GM21360 (cell line): ENCODE data around the gene VPS39.

Experiments used
- ATAC-seq: cut with Tn5 transposase; IDR thresholded peaks from one replicate; pipeline ENCODE4 v1.9.1; 2021; ENCODE audit warnings: mild to moderate bottlenecking, moderate library complexity; ENCODE audit not compliant: unreplicated experiment

Gene VPS39

DNA sequence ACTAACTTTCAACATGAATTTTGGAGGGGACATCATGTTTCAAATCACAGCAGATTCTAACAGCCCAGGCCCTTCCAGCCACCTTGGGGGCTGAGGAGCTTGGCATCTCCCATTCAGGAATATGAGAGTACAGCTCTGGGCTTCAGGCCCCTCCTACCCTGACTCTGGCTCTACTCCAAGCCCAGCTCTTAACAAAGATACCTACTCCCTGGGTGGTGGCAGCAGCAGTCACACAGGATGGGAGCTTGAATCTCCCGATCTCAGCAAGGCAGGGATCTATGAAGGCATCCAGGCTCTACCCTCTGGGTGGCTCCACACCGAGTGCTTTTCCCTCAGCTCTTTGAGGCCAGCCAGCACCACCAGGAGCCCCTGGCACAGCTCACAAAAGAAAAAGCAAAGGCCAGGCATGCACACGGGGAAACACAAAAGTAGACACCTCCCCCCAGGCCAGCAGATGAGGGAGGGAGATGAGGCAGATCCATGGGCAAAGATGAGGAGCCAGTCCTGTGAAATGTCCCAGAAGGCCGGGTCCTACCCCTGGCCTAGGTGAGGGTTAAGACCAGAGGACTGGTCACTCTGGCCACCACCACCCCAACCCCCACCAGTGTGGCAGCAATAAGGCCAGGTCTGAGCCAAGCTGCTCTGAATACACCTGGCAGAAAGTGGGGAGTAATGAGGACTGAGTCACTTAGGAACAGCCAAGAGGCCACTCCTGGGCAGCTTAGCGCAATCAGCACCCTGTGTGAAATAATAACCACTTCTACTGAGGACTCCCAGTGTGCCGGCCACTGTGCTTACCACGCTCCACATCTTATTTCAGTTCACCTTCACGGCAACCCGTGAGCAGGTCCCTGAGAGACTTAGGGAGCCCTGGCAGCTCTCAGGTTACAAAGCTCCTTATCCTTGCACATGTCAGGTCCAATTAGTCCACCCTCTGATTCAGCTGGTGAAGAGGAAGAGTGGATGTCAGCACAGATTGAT is 76.0 kb downstream of the VPS39 start:
- no peak for ATAC-seq

DNA sequence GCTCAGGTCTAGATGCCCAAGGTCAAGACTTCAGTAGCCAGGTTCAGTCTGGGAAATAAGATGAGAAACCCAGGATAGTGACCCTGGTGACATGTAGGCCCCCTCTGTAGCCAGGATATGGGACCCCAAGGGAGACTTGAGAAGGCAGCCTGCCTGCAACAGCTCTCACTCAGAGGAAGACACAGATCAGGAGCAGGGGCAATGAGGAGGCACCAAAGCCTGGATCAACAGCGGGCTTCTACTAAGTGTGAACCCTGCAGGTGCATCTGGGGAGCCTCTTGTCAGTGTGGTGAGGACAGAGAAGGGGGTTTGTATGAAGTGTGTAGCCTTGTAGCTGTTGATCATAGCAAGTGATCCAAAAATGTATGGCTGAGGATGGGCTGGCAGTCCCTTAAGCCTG is 77.1 kb downstream of the VPS39 start:
- no peak for ATAC-seq

DNA sequence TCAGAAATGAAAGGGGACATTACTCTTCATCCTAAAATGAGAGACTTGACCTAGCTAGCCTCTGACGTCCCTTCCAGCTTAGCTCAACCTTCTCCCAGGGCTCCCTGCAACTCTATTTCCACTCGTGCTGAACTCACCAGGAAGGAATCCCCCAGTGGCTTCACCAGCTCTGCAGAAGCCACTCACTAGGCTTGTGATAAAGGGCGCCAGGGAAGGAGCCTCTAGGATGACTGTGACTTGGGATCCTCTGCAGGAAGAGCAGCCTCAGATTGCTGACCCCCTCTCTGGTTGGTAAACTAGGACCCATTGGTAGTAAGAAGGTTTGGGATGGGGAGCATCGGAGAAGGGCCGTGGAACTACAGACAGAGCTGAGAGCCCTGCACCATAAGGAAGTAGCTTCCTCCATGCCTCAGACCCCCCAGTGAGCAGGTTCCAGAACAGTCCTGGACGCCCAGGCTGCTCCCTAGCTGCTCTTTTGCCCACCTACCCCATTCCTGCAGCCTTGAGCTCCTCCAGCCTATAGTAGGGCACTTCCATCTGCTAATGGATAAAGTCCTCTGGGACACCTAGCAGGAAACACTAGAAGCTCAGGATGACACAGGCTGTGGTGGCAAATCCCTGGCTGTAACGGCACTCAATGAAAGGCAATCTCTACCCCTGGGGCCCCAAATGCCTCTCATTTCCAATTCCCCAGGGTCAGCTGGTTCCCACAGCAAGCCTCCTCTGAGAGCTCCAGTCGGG is 77.7 kb downstream of the VPS39 start:
- no peak for ATAC-seq

- no peak for ATAC-seq
Measured at GRCh38 chr15:42129364-42129763, 78.7 kb downstream of the VPS39 start.

DNA sequence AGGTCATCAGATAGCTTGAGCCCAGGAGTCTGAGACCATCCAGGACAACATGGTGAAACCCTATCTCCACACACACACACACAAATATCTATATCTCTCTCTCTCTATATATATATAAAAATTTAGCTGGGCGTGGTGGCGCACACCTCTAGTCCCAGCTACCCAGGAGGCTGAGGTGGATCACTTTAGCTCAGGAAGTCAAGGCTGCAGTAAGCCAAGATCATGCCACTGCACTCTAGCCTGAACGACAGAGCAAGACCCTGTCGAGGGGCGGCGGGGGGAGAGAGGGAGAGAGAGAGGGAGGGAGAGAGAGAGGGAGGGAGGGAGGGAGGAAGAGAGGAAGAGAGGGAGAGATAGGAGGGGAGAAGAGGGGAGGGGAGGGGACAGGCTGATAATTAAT is 79.6 kb downstream of the VPS39 start:
- ATAC-seq, result no peak

- no peak for ATAC-seq
Measured at GRCh38 chr15:42123546-42123945, 84.6 kb downstream of the VPS39 start.

GRCh38 chr15:42121682-42122081 is 86.4 kb downstream of the VPS39 start:
- ATAC-seq, result no peak

GRCh38 chr15:42121021-42121420 is 87.1 kb downstream of the VPS39 start:
- no peak for ATAC-seq

- no peak for ATAC-seq
Measured at GRCh38 chr15:42120285-42120684, 87.8 kb downstream of the VPS39 start.

GRCh38 chr15:42119446-42119760 is 88.7 kb downstream of the VPS39 start:
- ATAC-seq, result no peak

DNA sequence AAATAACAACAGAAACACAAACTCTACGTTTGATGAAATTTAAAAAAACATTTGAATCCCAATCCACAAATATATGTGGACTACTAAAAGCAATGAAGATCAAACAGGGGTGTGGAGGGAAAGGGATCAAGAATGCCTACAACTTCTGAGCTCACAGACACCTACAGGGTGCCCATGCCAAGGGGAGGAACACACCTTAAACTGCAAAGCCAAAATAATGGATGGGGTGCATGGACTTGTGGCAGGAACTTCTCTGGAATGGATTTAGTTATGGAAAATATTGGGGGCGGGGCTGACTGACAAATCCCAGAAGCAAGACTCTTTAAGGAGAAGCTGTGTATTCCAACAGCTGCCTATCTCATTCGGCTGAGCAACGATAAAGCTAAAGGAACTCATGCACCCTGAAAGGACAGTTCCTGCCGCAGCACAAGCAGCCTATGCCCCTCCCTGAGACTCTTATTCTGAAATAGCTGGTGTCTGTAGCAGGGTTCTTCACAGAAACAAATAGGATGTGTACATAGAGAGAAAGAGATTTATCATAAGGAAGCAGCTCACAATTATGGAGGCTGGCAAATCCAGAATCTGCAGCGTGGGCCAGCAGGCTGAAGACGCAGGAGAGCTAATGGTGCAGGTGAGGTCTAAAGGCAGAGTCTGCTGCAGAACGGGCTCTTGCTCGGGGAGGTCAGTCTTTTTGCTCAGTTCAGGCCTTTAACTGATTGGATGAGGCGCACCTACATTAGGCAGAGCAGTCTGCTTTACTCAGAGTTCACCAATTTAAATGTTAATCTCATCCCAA is 89.3 kb downstream of the VPS39 start:
- no peak for ATAC-seq

DNA sequence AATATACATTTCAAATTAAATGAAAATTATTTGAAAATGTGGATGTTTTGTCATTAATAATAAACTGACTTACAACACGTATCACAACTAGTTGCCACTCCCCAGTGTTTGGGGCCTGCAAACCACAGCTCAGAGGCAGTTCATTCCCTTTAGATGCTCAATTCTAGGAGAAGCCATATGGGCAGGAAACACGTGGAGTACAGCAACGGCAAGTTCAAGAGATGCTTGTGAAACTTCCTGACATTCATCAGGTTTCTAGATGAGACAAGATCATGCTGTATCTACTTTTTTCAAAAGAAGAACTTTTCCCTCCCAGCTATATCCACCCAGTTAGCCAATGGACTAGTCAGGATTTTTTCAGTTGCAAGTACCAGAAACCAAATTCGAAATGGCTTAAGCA is 96.2 kb downstream of the VPS39 start:
- no peak for ATAC-seq

GRCh38 chr15:42110367-42110766 is 97.7 kb downstream of the VPS39 start:
- ATAC-seq, result no peak

GRCh38 chr15:42108806-42109205 is 99.3 kb downstream of the VPS39 start:
- no peak for ATAC-seq
